Spleen (tissue), 7 donors: ENCODE results near the gene HOXC13.

Experiments used
- CTCF ChIP-seq, 11 experiments: fragments of 200-600 bp in 7 of 11; fragments of 450-650 bp in 4 of 11; sonication (generic) in 4 of 11; IDR thresholded peaks in 8 of 11; conservative IDR thresholded peaks in 3 of 11; 1 replicate in 7 of 11; 2 replicates in 4 of 11; pipeline versions ENCODE4 v1.4.0 to v1.8.0; 2016 to 2021; ENCODE audit warnings: antibody characterized with exemption in 11 of 11, inconsistent platforms in 4 of 11, mild to moderate bottlenecking in 1 of 11
- POLR2A ChIP-seq, 3 donors: fragments of 450-650 bp; IDR thresholded peaks; one replicate each; pipeline ENCODE4 v1.5.1; 2017; ENCODE audit warnings: antibody characterized with exemption in 3 of 3, mild to moderate bottlenecking in 1 of 3
- POLR2AphosphoS5 ChIP-seq, 3 donors: sonication (generic); formaldehyde crosslinking; IDR thresholded peaks; one replicate each; pipeline ENCODE4 v1.5.1; 2017; ENCODE audit warnings: antibody characterized with exemption in 3 of 3
- donor health status: DM: no; HTN: no; CAD: no; lungs with moderate emphysema.
- donor health status: DM: no; HTN: no; CAD: no.
- donor health status: DM: no; HTN: no; CAD: no.

DNA sequence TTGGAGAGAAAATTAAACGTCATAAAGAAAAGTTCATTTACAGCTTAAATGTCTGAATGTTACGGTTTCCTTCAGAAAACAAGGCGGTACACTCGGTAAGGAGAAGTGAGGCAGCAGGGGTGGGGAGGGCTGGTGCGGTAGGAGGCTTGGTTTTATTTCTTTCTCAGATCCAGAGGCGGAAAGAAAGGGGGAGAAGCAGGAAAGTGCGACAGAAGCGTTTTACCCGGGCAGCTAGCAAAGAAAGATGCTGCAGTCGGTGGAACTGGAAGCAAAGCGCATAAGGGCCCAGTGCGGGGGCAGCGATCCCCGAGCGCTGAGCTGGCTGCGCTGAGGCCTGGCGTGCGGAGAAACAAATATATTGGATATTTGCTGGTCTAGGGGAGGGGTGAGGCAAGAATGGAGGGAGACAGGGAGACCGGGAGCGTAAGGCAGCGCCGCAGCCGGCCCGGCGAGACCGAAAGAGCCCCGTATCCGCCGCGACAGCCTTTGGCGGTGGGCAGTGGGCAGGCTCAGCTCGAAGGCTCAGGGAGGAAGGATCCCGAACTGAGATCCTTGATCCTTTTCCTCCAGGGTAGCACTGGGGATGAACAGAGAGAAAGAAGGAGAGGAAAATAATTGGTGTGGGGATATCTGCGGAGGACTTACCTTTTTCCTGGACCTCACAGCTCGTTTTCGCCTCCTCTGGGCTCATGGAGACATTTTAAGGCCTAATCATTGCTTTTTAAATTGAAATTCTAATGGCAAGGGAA, 27.9 kb downstream of the HOXC13 start:
- TF ChIP-seq CTCF (IDR thresholded peaks at IDR 0.05 in 8 of 11, conservative IDR thresholded peaks at IDR 0.05 in 3 of 11) (no peak), POLR2A (IDR thresholded peaks at IDR 0.05) (no peak), POLR2AphosphoS5 (IDR thresholded peaks at IDR 0.05) (no peak)
